IPS DF 4.7 (cell line): ENCODE data around the gene UQCC5.

Experiments
- DNase-seq: peaks from one replicate; pipeline ENCODE4 v3.0.0-alpha.2; 2013; ENCODE audit warnings: low spot score; ENCODE audit errors: extremely low read depth

The UQCC5 gene

DNA sequence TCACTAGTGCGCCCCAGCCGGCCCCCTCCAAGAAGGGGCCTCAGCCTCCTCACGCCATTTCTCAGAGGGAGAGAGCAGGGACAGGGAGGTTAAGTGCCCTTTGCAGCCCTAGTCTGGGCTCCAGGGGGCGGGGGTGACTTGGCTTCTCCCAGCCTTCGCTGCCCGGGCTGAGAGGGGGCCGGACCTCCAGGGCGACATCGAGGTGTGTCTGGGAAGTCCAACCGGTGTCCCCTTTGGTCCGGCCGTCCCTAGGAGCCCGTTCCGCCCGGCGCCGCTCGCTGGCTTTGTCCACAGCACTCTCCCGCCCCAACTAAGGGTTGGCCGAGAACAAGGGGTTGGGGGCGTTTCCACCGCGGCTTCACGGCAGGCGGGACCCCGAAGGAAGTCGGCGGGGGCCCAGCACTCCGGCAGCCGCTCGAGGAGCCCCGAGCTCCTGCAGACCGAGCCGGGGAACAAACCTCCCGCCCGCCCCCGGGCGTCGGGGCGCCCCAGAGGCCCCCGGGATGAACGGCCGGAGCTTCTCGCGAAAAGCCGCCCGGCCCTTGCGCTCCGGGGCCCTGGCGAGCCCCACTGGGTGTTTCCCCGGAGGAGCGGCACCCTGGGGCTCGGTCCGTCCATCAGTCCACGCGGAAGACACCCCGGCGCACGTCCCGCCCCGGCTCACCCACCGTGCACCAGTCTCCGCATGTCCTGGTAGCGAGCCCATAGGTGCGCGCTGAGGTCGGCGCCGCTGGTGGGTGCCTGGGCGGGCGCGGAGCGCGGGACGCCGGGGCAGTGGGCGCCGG, 3.4 kb upstream of the UQCC5 start:
- no peak for DNase-seq

DNA sequence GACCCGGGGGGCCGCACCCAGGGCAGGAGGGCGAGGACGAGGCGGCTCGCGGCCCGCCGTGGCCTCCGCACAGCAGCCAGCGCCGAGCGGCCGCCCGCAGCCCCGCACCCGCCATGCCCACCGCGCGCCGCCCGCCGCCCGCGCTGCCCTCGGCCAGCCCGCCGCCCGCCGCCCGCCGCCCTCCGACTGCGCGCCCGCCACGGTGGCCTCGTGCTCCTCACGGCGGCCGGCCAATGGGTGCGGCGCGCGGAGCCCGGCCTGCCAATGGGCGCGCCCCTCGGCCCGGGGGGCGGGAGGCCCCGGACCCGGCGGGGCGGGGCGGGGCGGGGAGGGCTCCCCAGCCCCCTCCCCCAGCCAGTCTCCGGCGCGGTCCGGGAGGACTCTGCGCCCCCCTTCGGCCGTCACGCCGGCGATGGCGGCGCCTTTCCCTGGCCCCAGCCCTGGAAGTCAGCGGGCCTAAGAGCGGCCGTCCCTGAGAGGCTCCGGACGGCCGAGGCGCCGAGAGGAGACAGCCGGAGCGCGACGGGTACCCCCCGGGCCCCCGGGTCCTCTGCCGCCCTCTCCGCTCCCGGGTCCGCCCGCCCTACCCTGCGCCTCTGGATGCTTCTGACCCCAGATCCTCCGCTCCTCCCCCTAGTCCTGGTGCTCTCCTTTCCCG, 2.7 kb upstream of the UQCC5 start, which contains the start of gene NT5DC2:
Gene NT5DC2, minus strand, starts transcription at position 235 of the 658 bp plus-strand sequence. Its CDS starts 120 bp downstream, at position 115.
- DNase-seq = no peak

DNA sequence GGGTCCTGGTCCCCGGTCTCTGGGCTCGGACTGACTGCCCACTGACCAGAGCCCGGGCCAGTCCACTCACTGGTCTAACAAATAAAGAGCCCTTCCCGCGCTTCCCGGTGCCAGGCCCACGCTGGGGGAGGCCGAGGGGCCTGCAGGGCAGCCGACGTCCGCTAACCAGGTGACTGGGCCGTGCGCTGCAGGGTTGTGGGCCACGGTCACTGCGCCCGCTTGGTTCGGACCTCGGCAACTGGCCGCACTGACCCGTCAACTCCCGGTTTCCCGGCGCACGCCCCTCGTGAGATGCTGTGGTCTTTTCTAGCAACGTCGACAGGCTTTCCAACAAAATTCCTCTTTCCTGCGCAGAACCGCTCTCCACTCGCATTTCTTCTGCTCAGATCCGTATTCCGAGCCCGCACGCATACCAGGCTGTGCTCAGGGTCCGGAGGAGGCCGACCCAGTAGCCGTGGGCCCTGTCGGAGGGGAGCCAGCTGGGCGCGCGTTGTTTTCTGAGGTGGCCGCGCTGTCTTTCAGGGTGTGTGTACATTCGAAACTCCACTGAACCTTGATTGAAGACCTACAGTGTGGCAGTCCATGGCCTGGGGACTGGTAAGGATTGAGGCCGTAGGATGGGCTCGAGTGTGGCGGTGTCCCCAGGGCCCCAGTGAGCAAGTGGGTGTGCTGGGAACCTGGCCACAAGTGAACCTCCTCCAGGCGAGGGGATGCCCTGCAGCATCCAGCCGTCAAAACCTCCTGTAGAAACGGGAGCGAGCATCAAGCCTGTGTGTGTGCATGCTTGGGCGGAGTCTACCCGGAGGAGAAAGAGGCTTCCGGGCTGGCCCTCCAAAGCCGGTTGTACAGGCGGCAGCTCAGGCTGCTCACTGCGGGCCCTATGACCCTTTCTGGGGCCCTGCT, 1.9 kb upstream of the UQCC5 start:
- no peak for DNase-seq

DNA sequence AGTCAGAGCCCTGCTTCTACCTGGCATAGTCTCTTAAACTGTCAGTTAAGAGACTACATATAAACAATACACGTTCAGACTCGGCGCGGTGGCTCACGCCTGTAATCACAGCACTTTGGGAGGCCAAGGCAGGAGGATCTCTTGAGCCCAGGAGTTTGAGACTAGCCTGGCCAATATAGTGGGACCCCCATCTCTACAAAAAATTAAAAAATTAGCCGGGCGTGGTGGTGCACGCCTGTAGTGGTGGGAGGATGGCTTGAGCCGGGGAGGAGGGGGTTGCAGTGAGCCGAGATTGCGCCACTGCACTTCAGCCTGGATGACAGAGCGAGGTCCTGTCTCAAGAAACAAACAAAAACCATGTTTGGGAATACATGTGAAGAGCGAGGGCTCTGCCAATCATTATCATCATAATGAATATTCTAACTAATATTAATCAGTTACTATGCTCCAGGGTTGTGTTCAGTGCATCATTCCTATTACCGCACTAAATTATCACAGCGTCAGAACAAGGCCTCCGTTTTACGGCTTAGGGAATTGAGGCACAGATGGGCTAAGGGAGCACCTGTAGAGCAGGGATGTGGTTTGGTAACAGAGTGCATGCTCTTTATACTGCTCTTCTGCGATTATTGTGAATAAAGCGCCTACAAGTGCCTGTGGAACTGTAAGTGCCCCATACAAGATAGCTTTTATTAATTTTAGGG, 844 bp upstream of the UQCC5 start:
- DNase-seq = no peak

DNA sequence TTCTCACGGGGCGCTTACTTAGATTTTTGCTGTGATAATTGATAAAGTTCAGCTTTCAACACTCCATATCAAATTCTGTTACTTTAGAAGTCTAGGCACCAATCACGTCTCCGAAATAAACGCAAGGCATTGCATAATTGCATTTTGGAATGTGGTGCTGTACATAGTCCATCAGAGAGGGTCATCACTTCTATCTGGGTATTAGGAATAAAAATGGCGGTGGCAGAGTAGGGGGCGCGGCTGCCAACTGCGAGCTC, 365 bp upstream of the UQCC5 start:
- no peak for DNase-seq

DNA sequence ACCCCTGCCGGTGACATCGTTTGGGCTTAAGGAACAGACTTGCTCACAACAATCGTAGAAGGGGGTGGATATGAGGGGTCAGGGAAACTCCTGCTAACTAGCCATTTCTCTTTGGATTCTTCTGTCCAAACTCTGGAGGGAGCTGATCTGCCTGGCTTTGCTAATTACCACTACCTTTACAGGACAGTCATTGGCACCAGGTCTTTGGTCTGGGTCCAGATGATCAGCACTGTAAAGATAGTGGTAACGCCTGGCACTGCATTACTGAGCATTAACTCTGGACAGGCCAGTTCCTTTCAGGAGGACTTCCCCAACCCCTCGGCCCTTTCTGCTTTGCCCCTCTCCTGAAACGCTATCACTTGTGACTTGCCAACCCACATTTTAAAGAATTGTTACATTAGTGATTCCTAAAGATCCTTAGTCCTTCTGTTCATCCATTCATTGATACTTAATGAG, 788 bp downstream of the UQCC5 start:
- no peak for DNase-seq

DNA sequence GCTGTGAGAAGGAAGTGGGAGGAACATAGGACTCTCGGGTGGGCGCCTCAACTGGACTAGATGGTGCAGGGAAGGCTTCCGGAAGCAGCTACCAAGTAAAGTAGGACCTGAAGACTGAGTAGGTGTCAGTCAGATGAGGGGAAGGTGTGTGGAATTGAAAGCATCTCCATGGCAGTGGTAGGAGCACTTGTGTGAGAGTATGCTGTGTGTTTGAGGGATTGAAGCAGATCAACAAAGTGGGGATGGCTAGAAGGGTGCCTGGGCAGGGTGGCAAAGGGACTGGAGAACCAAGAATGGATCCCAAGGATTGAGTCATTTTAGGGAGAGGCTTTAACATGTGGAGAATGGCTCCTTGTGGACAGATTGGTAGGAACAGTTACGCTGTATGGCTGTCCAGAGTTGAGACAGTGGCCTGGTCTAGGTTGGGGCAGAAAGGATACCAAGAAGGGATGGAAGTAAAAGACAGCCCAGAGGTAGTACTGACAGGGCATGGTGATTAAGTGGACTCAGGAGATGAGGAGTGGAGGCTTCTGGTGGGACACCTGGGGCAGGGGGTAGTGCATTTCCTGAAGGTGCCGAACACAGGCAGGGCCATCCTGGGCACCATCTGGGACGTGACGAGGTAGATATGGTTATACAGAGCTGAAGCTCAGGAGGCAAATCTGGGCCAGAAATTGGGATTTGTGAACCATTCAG, 1.5 kb downstream of the UQCC5 start:
- DNase-seq = no peak

DNA sequence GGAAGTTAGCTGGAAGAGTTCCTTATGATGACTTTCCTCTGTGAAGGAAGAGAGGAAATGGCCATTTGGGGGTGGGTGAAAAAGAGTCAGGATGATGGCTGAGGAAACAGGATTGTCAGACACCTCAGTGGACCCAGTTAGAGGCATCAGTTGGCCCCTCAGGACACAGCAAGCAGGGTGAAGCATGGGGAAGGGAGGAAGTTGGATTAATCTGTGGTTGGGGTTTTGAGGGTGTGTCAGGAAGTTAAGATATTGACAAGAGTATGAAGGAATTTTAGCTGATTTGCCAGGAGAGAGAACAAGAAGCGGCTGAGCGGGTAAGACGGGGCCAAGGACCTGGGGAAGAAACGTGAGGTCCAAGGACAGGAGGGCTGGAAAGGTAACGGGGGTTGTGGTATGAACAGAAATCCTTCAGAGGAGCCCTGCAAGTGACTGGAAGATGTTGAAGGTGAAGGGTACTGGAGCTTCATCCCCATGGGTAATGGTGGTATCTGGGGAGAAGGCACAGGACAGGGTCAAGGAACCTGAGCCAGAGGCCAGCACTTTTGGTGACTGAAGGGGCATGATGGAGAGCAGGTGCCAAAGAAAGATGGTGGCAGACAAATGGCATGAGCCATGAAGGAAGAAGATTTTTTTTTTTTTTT, 2.7 kb downstream of the UQCC5 start:
- no peak for DNase-seq

DNA sequence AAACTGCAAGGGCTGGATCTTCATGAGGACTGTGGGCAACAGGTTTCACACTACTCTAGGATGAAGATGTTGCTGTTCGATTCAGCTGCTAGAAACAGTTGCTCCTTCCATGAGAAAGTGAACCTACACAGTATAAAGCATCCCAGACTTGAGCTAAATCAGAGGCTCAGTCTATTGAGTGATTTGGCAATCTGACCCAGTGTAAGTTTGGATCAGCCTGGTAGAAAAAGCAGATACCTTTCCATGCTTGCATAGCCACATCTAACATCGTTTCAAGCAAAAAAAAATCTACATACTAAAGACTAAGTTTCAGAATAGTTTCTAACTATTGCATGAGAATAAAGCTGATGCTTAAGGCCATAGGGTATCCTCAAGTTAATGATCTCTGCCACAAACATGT, 4.6 kb downstream of the UQCC5 start:
- no peak for DNase-seq

DNA sequence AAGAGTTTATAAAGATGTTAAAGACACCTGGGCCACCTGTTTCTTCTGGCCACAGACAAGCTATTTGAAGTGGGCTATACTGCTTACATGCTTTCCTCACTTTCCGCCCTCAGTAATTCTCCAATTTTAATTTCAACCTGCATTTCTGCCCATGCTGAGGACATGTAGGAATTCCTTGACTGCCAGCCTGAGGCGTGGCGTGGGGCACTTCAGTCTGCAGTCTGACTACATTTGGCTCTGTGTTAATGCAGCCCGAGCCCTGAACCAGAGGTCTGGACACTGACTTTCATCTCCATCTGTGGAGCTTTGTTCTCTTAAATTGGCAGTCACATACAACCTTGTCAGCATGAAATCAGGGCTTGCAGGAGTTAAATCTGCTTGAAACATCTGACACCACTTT, 8.5 kb downstream of the UQCC5 start:
- no peak for DNase-seq

DNA sequence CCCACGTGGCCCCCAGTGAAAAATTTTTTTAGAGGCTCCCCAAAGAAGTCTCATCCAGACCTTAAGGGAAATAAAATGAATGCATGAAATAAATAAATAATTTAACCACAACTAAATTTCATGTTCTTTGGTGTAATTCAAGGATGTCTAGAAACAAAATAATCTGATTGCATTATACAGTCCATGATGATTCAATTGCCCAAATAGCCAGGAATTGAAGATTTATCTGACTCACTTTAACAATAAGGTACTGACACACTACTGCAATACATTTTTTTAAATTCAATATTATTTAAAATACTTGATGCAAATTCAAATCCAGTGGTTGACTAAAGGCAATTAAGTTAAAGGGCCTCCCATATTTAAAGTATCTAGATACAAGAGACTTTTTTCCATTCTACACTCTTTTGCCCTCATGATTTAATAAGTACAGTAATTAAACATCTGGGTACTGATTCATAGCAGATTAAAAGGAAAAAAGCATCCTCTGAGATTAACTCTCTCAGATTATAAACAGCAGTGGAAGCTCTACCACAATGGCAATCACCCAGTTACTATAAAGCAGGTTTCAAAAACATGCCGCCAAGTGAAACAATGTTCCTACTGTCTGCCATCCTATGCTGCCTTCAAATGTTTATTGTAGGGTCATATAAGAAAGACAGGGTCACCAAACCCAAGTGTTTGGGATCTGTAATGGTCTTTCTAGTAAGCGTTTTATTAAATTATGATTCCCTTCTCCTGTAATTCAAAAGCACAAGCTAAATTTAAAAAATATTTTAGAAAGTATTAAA, 9.9 kb downstream of the UQCC5 start:
- DNase-seq = no peak

DNA sequence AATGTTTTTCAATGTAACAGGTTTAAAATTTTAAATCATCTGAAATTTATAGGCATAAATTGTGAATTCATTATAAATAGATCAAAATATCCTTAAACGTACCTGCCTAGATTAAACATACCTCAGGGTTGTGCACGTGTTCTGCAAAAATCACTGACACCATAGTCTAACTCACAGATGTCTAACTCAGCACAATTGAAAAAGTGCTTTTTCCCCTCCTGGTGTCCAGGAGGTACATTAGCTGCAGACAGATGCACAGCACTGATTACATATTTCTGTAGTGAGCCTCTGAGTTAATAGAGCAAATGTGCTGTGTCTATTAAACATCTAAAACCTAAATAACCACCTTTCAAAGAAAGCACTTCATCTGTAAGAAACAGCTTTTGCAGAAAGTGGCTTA, 10.7 kb downstream of the UQCC5 start:
- DNase-seq = no peak

DNA sequence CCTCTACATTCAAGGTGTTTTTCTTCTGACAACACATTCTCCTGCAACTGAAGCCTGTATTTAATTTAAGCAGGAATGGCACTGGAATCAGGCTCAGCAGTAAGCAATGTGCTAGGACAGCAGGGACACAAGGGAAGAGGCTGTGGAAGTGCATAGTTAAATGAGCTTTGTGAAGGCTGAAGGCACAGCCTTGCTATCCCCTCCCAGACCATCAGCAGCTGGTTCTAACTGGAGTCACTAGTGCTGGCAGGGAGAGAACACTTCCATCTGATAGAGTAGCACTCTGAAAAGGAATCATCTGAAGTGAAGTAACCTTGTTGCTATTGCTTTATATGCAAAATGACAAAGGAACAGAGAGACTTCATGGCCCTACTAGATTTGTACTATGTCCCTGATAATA, 14.7 kb downstream of the UQCC5 start:
- DNase-seq = no peak

DNA sequence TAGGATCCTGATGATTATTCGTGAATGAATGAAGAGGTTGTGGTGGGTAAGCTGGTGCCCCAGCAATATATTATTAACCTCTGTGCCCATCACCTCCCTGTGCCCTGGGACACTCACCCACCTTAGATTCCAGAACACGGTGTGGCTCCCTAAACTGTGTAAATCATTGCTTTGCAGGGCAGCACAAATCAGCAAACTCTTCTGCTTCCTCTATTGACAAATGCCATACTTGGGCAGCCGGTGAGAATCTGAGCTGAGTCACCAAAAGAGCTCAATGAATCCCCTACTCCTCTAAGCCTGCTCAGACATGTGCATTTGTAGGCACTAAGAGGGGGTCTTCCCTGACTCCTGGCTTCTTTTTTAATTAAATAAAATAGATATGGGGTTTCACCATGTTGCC, 15.7 kb downstream of the UQCC5 start:
- no peak for DNase-seq

DNA sequence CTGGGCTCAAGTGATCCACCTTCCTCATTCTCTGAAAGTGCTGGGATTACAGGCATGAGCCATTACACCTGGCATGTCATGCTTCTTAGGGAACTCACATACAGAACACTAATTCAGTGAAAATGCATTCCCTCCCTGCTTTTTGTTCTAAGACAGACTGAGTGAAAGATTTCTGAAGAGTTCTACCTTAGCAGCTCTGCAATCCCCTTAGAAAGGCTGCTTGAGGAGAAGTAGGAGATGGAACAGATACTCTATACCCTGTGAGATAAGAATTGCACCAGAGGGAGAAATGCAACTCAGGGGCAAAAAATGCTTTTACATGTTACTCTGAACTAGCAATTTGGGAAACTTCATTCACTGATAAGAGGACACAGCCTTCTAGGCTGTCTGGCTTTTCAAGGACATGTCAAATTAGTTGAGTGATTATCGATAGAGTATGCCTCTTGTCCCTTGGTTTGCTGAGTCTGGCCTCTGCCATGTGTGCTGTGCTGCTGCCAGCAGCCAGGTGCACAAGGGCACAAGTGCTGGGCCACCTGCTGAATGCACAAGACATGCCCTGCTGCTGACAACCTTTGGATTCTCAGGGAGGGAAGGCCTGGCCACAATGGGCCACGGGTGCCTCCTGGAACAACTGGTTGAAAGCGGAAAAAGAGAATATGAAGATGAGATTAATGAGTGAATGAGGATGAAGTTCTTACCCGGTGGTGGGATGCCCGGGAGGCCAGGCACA, 17.8 kb downstream of the UQCC5 start:
- DNase-seq = no peak

DNA sequence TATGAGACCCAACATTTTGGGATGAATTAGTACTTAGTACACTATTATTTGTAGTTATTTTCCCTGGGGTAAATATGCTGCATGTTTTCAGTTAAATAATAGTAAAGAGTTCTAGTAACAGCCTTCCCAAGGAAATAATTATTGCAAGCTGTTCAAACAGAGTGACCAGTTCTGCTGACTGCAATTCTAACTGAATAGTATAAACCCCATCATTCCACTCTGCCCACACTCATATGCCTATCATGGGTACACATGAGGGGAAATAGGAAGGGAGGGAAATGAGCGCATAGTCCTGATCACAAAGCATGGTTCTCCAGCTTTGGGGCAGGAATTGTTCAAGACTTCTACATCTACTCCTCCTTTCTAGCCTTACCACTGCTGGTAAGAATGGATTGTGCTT, 18.7 kb downstream of the UQCC5 start:
- no peak for DNase-seq

DNA sequence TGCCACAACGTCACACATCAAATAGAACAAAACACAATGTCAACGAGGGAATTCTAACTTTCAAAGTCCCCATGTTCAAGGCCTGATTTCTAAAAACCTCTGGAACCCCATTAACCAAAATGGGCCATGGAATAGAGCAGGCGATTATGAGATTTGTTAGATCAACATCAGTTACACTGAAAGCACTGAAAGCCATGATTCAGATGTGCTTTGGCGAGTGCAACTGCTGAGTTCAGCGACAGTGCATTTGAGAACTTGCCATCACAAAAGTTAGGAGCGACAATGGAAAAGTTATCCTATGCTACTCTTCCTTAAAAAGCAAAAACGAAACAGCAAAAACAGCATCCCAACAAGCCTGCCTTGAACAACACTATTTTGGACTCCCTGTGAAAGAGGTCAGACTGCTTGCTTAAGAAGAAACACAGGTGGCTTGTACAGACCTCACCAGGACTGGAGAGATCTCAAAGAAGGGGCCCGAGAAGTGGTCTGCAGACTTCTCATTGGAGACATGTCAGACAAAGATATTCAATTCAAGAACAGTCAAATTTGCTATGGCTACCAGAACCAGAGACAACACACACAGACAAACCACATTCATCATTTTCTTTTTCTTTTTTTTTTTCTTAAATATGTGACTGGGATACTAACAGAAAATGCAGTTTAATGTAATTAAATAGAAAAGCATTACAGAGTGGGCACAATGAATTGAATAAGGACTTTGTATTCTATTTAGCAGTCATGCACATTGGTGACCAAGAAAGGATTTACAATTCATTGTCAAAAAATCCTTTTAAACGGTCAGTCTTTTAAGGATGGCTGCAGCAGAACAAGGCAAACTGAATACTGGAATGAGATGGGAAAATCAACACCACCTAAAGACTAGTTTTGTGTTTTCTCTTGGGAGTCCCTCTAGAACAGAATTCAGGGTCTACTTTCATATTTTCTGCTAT, 20.9 kb downstream of the UQCC5 start:
- DNase-seq = no peak

DNA sequence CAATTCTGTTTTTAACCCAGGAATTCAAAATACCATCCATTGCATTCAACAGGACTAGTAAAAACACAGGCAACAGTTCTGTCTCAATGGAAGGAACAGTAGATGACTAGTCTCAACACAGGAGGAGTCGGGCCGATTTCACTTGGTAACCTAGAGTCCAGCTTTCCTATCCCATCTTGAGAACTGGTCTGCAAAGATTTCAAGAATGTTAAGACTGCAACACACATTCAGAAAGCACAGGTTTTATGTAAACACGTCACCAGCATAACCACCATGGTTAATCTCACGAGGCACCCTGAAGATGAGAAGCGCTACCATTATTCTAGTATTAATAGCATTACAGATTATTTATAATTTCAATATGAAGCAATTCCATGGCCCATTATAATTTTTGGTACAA, 22.0 kb downstream of the UQCC5 start:
- DNase-seq = no peak
